ENCODE measurements around the gene C1QTNF6.
"Not testable (repeated sequence)": the region's sequence is repeated elsewhere in the genome, so short reads cannot be mapped to it uniquely, and the experiment has no call there.

Gene C1QTNF6

DNA sequence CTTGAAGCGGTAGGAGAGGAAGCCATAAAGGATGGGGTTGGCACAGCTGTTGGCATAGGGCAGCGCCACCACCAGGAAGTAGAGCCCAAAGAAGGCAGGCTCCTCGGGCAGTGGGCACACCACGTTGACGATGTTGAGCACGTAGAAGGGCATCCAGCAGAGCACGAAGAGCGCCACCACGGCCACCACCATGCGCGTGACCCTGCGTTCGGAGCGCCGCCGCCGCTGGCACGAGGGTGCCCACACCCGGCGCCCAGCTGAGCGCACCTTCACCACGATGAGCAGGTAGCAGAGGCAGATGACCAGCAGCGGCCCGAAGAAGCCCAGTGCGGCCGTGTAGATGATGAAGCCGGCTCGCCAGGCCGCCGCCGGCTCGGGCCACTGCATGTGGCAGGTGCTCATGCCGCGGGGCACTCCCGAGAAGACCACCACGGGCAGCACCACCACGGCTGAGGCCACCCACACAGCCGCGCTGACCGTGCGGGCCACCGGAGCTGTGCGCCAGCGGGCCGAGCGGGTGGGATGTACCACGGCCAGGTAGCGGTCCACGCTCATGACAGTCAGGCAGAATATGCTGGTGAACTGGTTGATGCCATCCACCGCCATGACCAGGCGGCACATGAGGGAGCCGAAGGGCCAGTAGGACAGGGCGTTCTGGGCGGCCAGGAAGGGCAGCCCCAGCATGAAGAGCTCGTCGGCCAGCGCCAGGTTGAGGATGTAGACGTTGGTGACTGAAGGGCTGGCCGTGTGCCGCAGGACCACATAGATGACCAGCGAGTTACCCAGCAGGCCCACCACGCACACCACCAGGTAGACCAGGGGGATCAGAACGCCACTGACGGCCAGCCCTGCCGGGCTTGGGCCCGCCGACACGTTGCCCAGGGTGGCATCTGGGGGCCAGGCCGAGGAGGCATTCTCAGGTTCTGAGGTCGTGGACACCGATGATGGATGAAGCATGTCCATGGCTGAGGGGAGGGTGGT, 19.1 kb upstream of the C1QTNF6 start:
- DNase-seq = no peak

- DNase-seq = no peak
Observed at GRCh38 chr22:37206118-37206840, 18.2 kb upstream of the C1QTNF6 start.

DNA sequence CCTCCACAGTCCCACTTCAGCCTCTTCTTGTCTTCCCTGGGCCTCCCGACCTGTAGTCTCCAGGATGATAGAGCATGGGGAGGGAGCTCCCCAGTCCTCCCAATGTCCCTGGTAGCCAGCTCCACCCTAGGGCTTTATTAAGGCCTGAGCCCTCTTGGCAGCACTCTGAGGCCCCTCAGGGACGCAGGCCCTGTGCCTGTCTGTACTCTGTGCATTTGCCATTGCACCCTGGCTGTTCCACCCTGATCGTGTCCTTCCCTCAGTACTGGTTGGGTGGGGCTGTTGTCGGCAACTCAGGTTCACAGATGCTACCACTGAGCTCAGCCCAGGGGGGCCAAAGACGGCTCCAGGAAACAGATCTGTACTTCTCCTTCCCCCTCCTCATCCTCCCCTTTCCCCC, 17.0 kb upstream of the C1QTNF6 start:
- DNase-seq = no peak

GRCh38 chr22:37204045-37204655, 16.1 kb upstream of the C1QTNF6 start:
- no peak for DNase-seq

DNA sequence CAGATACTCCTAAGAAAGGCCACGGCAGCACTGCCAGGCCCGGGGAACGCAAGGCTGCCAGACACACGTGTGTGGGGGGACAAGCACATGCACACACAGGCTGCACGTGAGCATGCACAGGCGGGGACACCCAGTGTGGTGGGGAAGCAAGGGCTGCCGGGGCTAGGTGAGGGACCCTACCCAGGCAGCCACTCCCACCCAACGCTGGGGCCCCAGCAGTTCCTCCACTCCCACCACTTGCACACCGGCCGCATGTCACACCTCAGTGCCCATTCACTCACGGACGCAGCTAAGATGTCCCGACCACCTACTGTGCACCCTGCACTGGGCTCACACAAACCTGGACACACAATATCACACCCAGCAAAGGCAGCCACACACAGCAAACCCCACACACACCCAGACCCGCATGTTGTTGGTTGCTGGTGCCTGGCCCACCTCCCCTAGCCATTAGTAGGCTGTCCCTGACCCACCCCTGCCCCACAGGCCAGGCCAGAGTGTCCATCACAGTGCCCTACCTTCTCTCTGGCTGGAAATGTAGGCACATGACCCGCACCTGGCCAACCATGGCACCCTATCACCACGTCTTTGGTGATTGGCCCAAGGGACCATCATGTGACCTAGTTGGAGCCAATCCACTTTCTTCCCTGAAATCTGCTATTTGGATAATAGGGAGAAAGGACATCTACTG, 15.5 kb upstream of the C1QTNF6 start:
- DNase-seq = no peak

- no peak for DNase-seq
Observed at GRCh38 chr22:37202716-37203115, 14.7 kb upstream of the C1QTNF6 start.

GRCh38 chr22:37202001-37202555, 14.0 kb upstream of the C1QTNF6 start:
- DNase-seq = no peak

DNA sequence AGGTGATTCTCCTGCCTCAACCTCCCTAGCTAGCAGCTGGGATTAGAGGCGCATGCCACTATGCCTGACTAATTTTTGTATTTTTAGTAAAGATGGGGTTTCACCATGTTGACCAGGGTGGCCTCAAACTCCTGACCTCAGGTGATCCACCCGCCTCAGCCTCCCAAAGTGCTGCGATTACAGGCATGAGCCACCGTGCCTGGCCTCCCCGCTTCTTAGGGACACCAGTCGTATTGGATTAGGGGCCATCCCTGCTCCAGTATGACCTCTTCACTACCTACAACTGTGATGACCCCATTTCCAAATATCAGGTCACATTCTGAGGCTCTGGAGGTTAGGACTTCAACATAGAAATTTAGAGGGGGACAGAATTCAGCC, 13.4 kb upstream of the C1QTNF6 start:
- not testable (repeated sequence) for DNase-seq

- no peak for DNase-seq
Observed at GRCh38 chr22:37199760-37200108, 11.7 kb upstream of the C1QTNF6 start.

- peak; percentile 99 for DNase-seq
Observed at GRCh38 chr22:37199103-37199759, 11.2 kb upstream of the C1QTNF6 start.

GRCh38 chr22:37198258-37199102, 10.4 kb upstream of the C1QTNF6 start:
- DNase-seq = peak; percentile 85 to 94 (median 90)

DNA sequence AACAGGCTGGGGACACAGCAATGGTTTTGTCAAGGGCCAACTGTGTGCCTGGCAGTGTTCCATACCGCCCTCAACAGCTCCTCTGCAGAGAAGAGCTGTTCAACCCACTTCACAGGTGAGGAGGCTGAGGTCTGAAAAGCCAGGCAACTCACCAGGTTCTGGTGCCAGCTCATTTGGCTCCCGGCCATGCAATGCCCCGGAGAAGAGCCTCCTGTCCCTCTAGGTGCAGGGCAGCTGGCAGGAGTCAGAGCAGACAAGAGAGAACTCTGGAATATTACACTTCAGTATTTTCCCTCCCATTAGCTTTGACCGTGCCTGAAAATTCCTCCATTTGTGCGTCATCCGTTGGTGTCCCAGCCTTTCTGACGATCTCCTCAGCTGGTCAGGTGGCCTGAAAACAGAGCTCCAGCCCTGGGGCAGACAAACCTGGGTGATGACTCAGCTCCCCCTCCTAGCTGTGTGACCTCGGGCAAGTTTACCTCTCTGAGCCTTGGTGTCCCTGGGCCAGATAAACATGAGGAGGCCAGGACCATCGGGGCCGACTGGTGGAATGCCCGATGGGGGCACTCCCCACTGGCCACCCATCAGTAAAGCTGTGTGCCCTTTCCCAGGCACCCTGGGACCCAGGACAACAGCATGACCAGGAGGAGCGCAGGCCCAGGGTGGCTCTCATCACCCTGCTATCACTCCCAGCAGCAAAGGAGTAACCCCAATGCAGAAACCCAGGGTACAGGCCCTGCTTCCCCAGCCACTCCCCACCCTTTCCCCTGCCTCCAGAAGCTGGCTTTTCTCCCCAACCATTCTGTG, 9.6 kb upstream of the C1QTNF6 start:
- no peak for DNase-seq

DNA sequence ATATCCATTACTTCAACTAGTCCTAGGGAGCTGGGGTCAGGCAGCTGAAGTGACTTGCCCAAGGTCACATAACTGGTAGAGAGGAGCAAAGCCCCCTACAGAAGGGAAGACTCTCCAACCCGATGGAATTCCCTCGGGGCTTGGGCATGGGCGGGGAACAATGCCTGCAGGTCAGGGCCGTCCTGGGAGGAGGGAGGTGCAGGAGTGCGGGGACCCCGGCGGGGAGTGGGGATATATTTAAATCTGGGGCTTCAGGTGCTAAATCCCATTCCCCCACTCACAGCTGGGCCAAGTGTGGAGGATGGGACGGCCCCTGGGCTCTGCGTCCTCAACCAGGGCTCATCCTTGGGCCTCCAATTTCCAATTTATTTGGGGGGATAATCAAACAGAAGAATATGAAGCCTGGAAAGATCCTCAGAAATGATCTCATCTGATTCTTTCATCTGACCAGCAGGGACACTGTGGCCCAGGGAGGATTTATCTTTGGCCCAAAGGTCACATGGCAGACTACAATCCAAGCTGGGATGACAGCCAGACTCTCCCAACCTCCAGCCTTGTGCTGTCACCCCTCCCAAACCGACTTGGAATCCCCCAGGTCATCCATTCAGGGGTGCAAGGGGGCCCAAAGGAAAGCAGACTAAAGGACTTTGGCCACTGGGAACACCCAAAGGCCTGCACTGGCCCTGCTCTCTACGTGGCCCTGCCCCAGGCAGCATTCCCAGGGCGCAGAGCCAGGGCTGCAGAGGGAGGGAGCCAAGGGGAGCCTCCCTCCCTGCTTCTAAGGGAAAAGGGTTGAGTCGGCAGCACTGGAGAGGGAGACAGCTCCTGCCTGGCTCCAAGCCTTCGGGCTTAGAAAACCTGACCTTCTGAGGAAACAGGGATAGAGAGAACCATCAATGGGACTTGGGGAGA, 8.7 kb upstream of the C1QTNF6 start:
- DNase-seq = no peak

DNA sequence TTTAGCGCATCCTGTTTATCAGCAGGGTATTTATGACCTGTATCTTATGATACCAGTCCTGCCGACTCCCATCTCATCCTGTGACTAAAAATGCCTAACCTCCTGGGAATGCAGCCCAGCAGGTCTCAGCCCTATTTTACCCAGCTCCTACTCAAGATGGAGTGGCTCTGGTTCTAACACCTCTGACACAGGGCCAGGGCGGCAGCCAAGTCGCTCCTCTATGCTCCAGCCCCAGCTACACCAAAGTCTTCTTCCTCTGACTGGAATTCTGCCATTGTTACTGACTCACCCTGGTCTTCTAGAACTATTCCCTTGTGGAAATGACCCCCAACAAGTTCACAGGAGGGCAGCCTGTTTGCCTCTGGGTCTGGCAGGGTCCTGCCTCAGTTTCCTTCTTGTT, 7.9 kb upstream of the C1QTNF6 start:
- DNase-seq = no peak

- no peak for DNase-seq
Observed at GRCh38 chr22:37194750-37195149, 6.7 kb upstream of the C1QTNF6 start.

- peak; percentile 60 to 74 (median 69) for DNase-seq
Observed at GRCh38 chr22:37193629-37194191, 5.7 kb upstream of the C1QTNF6 start.

DNA sequence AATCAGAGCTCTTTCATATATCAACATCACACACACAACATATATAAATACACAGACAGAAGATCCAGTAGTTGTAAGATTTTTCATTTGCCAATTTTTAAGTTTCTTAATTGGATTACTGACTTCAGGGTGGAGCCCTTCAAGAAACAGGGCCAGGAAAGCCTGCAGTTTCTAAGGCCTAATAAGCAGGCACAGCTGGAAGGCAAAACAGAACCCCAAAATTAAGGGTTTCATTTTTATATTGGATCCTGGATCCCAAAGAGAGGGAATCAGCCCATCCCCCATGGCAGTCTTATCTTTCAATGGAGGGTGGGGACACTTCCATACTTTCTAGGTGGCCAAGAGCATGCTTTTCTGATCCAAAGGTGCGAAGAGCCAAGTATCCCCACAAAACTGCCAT, 4.7 kb upstream of the C1QTNF6 start:
- DNase-seq = no peak

- no peak for DNase-seq
Observed at GRCh38 chr22:37192204-37192603, 4.2 kb upstream of the C1QTNF6 start.

DNA sequence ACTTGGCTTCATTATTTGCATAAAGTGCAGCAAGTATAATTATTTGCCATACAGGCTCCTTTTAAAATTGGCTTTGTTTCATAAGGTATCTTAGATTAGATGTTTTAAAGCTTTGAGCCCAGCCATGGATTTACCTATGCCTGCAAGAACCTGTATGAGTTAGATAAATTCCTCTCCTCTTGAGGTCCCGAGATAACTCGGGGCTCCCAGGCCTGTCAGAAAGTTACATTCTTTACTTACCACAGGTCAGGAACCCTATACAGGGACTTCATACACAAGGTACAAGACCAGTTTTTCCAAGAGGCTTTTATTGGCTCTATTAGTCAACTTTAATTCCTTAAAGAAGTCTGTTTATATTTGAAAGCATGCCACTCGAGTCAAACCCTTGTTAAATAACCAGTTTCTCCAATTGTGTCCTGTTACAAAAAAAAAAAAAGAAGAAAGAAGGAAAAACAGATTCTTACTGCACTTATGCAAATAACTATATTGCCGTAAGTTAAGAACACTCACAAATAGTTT, 2.3 kb upstream of the C1QTNF6 start:
- no peak for DNase-seq

All from suppressor macrophage treated with lipopolysaccharide for 1 hour (primary cell).